RWPE1 (cell line): ENCODE results near the gene JPT1.

Source experiments
- CTCF ChIA-PET: fragments of 350-600 bp; sonication (Branson Sonifier 250); formaldehyde crosslinking; extraction: SDS; loops from one replicate; lab custom pipeline; 2021; lab: Yijun Ruan, JAX
- POLR2A ChIA-PET: fragments of 400-600 bp; formaldehyde crosslinking; extraction: SDS; loops from one replicate; lab custom pipeline; 2020; ENCODE audit warnings: antibody characterized with exemption; ENCODE audit not compliant: low non-redundant PET; lab: Yijun Ruan, JAX
- DNase-seq: peaks from one replicate; pipeline ENCODE4 v3.0.0; 2012; ENCODE audit warnings: low spot score
- H3K27ac ChIP-seq: fragments of 450-650 bp; 2 replicates; pipeline ENCODE4 v1.5.1; 2017
- CTCF ChIP-seq: fragments of 450-650 bp; conservative IDR thresholded peaks from 2 replicates; pipeline ENCODE4 v1.5.1; 2017; ENCODE audit warnings: low read depth, mild to moderate bottlenecking

The JPT1 gene

GRCh38 chr17:75103601-75104554 is 50.4 kb downstream of the JPT1 start:
- DNase-seq: no peak
- peak overlapping the region; percentile 46; the same call in 1 of the 2 replicates for H3K27ac ChIP-seq
- no peak for TF ChIP-seq CTCF
- ChIA-PET CTCF (interaction anchor here (0.8 to 4.7 kb wide), 6 partner anchors 11 to 41 kb away, joined by 3 to 28 read pairs (median 4); partner anchors contain the start of gene SLC16A5), POLR2A (interaction anchor here (0.6 kb wide), 1 partner anchor 34 kb away, joined by 3 read pairs; no protein-coding TSS in a partner anchor)

- CTCF ChIA-PET: interaction anchor here (0.7 kb wide), 1 partner anchor 91 kb away, joined by 5 read pairs; no protein-coding TSS in a partner anchor
- H3K27ac ChIP-seq: peak overlapping the region; percentile 28
- POLR2A ChIA-PET: no interaction called here
- TF ChIP-seq CTCF: no peak
- DNase-seq: no peak
Observed at GRCh38 chr17:75102385-75102821, 51.9 kb downstream of the JPT1 start.

- no peak for DNase-seq
- TF ChIP-seq CTCF: no peak
- CTCF ChIA-PET: interaction anchor here (0.7 kb wide), 1 partner anchor 24 kb away, joined by 3 read pairs; no protein-coding TSS in a partner anchor
- POLR2A ChIA-PET: no interaction called here
- peak overlapping the region; percentile 98 for H3K27ac ChIP-seq
Observed at GRCh38 chr17:75099881-75100595, 54.3 kb downstream of the JPT1 start.

- TF ChIP-seq CTCF: no peak
- CTCF ChIA-PET: no interaction called here
- peak overlapping the region; percentile 98 for H3K27ac ChIP-seq
- no peak for DNase-seq
- POLR2A ChIA-PET: no interaction called here
Observed at GRCh38 chr17:75098861-75099260, 55.5 kb downstream of the JPT1 start.

GRCh38 chr17:75097865-75098264 is 56.4 kb downstream of the JPT1 start:
- CTCF ChIA-PET: no interaction called here
- no peak for DNase-seq
- peak overlapping the region; percentile 98 for H3K27ac ChIP-seq
- no peak for TF ChIP-seq CTCF
- POLR2A ChIA-PET: no interaction called here
